Measurements from ENCODE around the gene ROM1.
"Not testable (repeated sequence)": the region's sequence is repeated elsewhere in the genome, so short reads cannot be mapped to it uniquely, and the experiment has no call there.

ROM1 gene

DNA sequence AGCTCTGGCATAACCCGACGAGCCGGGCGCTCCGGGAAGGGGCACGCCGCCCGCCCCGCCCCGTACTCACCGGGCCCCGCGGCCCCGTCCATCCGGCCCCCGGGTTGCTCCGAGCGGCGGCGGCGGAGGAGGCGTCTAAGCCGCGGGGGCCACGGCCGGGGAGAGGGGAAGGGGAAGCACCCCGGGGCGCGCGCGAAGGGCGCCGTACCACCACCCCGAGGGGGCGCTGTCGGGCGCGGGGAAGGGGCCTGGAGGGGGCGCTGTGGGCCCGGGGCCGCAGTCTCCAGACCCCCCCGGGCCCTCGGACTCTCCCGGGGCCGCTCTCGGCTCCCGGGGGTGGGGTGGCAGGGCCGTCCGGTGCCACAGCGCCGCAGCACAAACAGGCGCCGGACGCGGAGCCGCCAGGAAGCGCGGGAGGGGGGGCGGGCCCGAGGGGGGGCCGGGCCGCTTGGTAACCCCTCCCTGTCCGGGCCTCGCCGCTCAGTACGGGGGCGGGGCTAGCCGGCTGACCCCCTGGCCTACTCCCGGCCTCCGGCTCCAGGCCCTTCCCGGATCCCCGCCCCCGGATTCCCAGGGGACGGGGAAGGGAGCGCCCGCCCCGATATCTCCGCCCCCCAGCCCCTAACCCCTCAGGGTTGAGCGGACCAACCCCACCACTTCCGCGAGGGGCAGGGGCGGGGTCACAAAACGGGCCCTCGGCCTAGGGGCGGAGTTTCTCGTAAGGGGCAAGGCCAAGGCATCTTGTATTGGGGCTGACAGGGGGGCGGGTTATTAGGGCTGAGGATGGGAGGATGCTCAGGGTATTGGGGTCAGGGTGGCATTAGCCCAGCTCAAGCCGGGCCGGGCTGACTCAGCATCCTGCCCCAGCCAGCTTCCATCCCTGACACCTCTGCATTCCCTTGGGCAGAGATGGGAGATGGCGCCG is at the start of gene ROM1, which contains the start of gene EML3:
ROM1 (plus strand) TSS at position 892 of the 925 bp plus-strand sequence; CDS start at position 917, 25 bp downstream.
EML3 (minus strand) TSS at position 410 of the 925 bp plus-strand sequence; CDS start at position 92, 318 bp downstream.
- DNase-seq (ENCODE audit: low read depth, low spot score) = peak; percentile 82

DNA sequence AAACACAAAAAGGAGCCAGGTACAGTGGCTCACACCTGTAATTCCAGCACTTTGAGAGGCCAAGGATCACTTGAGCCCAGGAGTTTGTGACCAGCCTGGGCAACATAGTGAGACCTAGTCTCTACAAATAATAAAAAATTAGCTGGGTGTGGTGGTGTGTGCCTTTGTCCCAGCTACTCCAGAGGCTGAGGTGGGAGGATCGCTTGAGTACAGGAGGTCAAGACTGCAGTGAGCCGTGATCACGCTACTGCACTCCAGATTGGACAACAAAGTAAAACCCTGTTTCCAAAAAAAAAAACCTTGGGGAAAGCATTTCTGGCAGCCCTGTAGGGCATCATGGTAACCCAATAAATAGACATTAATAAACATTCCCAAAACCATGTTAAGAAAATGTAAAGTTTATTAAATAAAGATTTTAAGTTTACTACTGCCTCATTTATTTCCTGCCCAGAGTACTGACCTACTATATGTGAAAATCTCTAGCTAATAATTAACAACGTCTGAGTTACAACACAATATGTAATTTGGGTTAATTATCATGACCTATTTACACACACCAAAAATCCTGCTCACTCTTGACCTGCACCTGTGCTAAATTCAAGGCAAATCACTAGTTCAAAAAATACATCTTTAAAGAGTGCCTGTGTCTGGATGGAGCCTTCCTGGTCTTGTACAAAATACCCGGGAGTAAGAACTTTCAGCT is 47.8 kb upstream of the ROM1 start:
- DNase-seq (ENCODE audit: low read depth, low spot score) = no peak

GRCh38 chr11:62566247-62566646 is 46.8 kb upstream of the ROM1 start:
- no peak for DNase-seq (ENCODE audit: low read depth, low spot score)

GRCh38 chr11:62567018-62567633 is 45.9 kb upstream of the ROM1 start:
- DNase-seq (ENCODE audit: low read depth, low spot score) = no peak

DNA sequence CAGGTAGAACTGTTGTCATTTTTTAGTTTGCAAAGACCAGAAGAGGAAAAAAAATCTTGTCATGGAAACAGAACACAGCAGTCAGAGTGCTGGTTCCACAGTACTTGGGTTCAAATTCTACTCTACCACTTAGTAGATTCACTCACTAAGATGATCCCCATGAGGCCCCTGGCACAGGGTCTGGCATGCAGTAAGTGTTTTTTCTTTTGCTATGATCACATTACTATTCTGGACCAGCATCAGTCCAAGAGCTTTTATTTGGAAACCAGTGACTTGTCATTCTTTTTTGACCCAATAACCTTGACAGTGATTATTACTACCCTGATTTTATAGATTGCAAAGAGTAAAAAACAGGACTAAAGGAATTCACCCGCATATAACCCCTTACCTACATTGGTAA is 43.4 kb upstream of the ROM1 start:
- DNase-seq (ENCODE audit: low read depth, low spot score) = no peak

- not testable (repeated sequence) for DNase-seq (ENCODE audit: low read depth, low spot score)
Observed at GRCh38 chr11:62570903-62571302, 42.2 kb upstream of the ROM1 start.

DNA sequence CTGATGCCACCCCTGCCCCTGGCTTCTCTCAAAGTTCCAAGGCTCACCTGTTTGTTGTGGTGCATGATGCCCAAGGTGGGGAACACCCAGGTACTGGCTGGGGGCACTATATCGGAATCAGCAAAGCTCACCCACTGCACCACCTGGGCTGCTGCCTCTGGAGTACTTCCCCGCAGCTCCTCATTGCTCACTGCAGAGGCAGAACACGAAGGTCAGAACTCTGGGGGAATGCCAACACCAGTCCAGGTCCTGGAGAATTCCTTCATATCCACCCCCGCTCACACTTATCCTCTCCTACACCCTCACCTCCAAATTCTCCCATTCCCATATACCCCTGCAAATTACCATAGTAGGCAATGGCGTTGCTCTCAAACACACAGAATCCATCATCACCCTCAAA is 41.6 kb upstream of the ROM1 start:
- not testable (repeated sequence) for DNase-seq (ENCODE audit: low read depth, low spot score)

DNA sequence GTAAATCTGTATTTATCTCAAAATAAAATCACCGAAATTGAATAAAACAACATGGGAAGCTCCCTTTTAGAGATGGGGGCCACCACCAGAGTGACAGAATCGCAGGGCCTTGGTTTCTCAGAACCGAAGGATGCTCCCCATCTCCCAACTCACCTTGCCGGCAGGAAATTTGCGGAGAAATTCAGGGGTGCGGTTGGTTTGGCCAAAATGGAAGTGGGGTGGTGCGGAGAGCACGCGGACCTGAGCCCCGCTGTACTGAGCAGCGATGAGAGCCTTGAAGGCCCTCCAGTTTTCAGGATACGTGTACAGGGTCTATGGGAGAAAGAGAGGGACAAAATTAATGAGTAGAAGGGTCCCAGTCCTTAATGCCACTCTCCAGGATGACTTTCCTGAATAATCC is 40.6 kb upstream of the ROM1 start:
- DNase-seq (ENCODE audit: low read depth, low spot score) = no peak

- DNase-seq (ENCODE audit: low read depth, low spot score) = peak; percentile 38
Observed at GRCh38 chr11:62573006-62573591, 40.0 kb upstream of the ROM1 start.

DNA sequence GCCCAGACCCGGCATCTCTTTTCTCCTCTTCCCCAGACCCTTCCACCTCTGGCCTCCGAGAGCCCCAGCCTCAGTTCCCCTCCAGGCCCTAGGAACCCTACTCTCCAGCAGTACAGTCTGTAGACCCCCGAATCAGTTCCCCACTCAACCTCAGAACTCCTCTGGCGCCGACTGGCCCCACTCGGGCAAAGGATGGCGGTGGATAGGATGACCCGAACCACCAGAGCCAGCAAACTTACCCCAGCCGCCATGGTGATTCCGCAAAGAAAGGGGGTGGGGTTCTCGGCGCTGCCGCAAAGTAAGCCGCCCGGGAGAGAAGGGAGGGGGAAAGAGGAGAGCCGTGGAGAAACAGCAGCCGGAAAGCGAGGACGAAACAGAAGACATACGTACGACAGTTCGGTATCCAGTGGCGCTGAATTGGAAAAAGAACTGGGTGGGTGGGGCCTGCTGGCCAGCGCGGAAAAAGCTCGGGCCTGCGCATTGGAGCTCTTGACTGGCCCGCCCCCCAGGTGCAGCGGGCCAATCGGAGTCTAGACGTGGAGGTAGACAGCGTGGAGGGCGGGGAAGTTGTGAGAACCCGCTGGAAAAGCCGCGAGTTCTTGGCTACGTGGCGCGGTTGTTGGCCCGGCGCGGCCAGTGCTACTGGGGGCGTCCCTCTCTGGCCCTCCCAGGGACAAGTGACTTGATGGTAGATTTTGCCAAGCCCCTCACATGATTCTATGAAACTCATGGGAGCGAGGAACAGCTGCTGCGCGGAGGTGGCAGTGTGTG is 39.3 kb upstream of the ROM1 start, which contains the start of gene EEF1G:
EEF1G (minus strand) TSS at position 300 of the 771 bp plus-strand sequence; CDS start at position 251, 49 bp downstream.
- peak; percentile 100 for DNase-seq (ENCODE audit: low read depth, low spot score)

DNA sequence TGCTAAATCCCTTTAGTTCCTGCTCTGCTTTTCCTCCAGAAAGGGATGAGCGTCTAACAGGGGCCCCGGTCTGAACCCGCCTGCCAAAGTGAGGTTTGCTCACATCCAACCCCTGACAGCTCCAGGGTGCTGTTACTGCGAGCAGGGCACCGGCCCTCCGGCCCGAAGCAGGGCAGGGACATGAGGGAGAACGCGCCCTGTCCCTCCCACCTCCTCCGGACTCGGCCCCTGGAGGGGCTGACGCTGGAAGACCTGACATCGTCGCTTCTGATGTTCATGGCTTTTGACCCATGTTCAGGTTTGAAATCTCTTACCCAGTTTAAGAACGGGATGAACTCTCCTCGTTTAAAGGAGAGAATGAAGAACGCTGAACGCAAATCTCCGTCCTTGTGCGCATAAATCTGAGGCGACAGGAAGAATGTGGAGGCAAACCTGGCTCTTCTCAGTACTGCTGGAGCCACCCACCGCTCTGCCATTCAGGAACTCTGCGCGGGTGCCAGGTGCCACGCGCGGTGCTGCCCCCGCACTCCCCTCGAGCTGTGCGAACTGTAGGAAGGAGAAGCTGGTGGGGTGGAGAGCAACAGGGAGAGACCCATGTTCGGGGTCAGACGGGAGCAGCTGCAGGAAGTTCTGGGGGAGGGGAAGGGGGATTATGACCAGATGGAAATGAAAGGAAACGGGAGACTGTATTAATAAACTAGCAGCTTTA is 38.5 kb upstream of the ROM1 start:
- DNase-seq (ENCODE audit: low read depth, low spot score) = no peak

DNA sequence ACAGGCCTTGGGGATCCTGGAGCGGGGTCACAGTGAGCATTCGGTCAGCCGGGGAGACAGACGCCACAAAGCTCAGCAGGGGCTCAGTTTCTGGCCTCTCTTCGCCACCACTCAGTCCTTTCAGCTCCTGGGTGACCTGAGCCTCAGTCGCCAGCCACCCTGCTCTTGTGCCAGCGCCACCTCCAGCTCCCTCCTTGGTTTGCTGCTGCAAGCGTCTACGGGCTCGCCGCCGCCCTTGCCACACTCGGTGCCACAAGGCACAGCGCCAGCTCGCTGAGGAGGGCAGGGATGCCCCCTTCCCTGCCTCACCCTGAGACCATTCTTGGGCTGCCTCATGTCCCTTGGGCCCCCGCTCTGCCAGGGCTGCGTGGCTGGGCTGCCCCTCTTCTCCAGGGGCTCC is 37.9 kb upstream of the ROM1 start:
- DNase-seq (ENCODE audit: low read depth, low spot score) = no peak

DNA sequence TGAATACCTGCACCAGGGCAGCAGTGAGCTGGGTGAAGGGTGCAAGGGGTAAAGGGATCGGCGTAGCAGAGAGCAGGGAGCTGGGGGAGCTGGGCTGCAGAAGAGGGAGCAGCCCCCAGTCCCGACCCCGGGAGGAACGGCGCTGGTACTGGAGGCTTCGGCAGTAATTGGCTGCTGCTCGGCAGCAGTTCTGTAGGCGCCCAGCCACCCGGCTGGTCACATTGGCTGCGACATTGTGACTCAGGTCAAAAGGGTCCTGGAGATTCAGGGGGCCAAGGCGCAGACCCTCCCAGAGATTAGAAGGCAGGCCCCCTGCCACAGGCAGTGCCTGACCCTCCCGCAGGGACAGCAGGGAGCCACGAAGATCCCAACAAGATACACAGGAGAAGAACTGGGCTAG is 37.2 kb upstream of the ROM1 start:
- DNase-seq (ENCODE audit: low read depth, low spot score) = no peak

DNA sequence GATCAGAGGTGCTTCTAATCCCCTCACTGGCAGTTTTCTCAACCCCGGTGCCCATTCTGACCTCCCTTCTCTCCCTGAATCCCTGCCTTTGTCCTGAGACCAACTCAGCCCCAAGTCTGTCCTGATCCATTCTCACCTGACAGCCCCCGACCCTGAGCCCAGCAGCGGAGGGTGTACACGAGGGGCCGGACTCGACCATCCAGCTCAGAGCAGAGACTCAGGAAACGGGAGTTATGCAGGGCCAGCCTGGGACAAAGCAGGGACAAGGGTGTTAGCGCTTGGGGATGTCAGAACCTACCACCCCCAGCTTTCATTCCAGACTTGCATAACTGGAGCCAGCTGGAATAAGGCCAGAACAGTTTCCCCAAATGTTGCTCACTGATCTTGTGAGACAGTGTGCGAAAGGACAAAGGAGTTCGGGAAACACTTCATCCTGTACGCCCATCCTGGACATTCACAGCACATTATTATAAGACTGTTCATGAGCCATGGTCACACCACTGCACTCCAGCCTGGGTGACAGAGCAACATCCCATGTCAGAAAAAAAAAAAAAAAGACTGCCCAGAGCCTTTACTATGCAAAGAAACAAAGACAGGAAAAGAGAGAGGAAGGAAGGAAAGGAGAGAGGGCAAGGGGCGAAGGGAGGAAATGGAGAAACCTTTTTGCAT is 35.9 kb upstream of the ROM1 start:
- DNase-seq (ENCODE audit: low read depth, low spot score) = no peak

GRCh38 chr11:62578541-62578940 is 34.5 kb upstream of the ROM1 start:
- no peak for DNase-seq (ENCODE audit: low read depth, low spot score)

DNA sequence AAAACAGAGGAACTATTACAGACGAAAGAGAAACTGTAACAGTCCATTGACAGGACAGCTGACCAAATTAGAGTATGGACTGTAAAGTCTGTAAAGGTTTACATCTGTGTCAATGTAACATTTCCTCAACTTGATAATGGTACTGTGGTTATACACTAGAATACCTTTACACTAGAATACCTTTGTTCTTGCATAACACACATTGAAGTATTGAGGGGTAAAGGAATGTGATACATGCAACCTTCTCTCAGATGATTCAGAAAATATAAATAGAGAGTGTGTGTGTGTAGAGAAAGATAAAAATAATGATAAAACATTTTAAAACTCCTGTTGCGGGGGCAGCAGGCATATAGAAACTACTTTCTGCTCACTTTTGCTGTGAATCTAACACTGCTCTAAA is 33.8 kb upstream of the ROM1 start:
- DNase-seq (ENCODE audit: low read depth, low spot score) = no peak

DNA sequence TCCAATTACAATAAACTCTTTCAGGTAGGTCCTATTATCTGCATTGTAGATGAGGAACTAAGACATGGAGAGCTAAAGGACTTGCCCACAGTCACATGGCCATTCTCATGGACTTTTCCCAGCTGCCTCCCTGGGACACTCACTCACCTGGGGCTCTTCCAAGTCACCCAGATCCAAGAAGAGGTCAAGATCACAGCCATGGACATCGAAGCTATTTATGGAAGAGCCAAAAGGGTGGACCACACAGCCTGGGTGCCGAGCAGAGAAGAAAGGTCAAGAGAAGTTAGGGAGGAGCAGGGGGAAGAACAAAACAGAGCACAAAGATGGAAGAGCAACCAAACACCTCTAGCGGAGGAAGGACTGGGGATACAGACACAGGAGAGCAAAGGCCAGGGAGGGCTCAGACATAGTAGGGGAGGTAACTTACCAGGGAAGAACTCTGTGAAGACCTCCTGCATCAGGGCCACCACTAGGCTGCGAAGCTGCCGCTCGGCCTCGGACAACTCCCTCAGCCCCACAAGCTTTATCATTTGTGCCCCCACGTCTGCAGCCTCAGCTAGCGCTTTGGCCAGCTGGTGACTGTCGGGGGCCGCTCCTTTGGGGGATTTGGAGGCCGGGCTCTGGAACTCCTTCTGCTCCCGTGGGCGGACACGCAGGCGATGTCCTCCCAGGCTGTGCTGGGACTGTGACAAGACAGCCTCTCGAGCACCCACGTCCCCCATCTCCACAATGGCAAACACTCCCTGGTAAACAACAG is 31.9 kb upstream of the ROM1 start:
- no peak for DNase-seq (ENCODE audit: low read depth, low spot score)

GRCh38 chr11:62581735-62582134 is 31.3 kb upstream of the ROM1 start:
- DNase-seq (ENCODE audit: low read depth, low spot score) = not testable (repeated sequence)

DNA sequence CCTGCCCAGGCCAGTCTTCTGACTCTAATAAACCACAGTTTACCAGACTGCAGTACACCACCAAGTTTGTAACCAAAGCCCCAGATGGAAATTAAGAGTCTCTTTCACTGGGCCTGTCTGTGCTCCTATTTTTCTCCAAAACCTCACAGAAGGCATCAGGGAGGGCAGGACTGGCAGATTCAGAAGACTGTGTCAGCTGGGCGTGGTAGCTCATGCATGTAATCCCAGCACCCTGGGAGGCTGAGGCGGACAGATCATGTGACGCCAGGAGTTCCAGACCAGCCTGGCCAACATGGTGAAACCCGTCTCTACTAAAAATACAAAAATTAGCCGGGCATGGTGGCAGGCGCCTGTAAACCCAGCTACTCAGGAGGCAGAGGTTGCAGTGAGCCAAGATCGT is 27.7 kb upstream of the ROM1 start:
- DNase-seq (ENCODE audit: low read depth, low spot score) = not testable (repeated sequence)
